NCI-H82 treated with DMSO at 0.1 percent for 48 hours (cell line): ENCODE results near the gene SPIRE1.
"Not testable (repeated sequence)": the region's sequence is repeated elsewhere in the genome, so short reads cannot be mapped to it uniquely, and the experiment has no call there.

Experiments
- DNase-seq: peaks from one replicate; lab custom pipeline; 2025; ENCODE audit not compliant: unreplicated experiment; lab: John Stamatoyannopoulos, UW

Gene SPIRE1

DNA sequence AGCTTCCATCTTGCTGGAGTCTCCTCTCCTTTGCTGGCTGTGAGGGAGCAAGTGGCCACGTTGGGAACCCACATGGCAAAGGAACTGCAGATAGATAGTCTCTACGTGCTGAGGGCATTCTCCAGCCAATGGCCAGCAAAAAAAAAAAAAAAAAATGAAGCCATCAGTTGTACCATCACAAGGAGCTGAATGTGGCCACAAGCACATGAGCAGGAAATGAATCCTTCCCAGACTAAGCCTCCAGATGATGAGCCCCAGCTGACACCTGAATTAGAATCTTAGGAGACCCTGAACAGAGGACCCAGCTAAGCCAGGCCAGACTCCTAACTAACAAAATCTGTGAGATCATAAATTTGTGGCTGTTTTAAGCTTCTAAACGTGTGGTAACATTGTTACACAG is 57.9 kb downstream of the SPIRE1 start:
- DNase-seq = no peak

DNA sequence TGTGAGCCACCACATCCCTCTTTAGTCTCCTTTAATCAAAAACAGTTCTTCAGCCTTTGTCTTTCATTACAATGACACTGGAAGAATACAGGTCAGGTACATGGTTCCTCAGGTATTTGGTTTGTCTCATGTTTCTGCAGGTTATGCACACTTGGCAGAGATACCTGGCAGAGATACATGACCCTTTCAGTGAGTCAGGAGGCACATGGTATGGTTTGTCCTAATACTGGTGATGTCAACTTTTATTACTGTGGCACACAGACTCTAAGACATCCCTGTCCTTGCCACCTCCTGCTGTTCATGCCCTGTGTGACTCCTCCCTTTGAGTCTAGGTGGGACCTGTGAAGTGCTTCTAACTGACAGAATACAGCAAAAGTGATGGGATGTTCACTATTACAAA is 58.4 kb downstream of the SPIRE1 start:
- DNase-seq = no peak

DNA sequence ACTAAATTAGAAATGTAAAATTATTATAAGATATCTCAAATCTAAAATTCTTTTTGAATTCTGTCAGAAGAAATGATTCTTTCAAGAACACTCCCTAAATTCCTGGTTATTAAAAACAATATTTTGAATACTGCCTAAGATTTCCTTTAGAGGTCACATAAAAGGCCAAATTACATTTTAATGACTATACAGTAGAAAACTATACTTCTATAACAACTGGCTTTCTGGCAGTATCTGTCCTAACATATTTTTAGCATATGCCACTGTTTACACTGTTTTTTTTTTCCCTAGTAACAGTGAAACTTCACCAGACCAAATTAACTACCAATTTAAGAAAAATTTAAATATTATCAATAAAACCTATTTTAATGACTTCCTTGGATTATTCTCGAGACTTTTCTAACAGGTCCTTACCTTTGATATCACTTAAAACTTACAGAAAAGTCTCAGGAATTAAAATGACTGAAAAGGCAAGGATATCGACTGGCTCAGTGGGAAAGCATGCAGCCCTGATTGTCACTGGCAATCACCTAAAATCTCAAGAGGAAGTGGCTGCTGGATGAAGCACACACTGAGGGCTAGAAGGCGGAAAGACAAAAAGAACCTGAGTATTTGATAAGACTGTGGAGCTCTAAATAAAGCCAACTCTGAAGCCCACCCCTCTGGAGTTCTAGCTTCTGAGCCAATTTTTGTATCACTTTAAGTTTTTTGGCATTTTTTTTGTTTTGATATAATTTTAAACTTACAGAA is 59.6 kb downstream of the SPIRE1 start:
- no peak for DNase-seq

DNA sequence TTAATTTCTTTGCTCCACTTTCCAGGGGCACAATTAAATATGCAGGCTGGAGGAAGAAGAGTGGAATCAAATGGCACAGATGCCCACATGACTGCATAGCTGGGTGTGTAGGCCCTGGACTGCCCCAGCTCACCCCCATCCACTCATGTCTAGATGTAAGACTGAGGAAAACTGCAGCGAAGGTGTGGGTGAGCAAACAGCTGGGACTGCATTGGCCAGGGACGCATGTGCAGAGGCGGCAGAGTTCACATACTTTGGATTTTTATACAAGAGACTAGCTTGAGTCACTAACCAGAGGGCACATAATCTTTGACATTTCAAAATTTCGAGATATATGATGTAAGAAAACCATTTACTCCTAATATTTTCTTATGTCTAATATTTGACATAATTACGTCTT is 60.1 kb downstream of the SPIRE1 start:
- no peak for DNase-seq

DNA sequence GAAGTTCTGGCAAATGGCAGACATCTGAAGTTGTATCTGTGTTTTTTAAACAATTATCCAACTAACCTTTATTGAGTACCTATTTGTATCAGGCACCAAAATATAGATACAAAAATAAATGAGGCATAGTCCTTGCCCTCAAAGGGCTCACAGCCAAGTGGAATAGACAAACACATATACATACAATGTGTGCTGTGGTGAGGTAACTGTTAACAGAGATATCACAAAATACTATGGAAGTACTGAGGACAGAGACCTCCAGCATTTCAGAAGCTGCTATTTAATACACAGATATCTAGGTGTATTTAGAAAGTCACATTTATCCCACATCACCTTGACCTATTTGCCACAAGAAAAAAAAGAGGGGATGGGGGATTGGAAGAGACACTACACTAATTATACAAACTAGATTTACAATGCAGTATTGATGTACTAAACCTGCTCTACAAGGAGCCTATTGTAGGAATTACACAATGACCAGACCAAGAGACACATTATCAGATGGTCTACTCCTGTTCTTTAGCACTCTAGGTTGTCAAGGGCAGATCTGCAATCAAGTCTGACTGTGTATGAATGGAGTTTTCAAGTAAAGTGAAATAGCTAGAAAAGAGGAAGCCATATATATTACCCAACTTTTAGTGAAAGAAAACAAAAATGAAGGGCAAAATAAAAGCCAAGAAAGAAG is 62.2 kb downstream of the SPIRE1 start:
- DNase-seq = no peak

DNA sequence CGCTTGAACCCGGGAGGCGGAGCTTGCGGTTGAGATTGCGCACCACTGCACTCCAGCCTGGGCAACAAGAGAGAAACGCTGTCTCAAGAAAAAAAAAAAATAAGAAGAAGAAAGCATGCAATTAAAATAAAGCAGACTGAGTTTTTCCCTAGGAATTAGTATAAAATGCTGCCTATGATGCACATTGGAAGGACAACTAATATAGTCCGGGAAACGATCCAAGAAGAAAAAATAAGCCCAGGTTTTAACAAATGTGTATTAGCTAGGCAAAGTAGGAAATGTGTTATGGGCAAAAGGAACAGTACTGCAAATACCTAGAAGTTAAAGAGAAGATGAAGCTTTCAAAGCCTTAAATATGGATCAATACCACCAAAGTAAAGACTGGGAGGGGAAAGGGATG is 64.0 kb downstream of the SPIRE1 start:
- DNase-seq = no peak

DNA sequence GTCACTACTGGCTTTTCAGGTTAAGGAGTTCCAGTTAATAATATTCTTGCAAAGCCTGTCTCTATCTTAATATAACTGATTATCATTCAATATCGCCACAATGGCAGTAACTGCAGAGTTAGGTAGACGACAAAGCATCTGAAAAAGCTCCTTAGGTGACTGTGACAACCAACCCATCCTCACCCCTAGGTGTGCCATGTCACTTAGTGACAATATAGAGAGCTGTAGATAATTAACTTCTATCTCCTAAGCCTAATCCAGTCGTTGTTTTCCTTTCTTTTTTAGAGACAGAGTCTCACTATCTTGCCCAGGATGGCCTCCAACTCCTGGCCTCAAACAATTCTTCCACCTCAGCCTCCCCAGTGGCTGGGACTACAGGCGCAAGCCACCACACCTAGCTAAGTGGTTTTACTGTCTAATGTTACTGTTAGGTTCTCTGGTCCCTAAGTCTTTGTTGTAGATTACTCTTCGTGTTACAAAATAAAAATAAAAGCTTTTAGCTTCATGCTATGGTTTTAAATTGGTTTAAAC is 65.2 kb downstream of the SPIRE1 start:
- DNase-seq = no peak

DNA sequence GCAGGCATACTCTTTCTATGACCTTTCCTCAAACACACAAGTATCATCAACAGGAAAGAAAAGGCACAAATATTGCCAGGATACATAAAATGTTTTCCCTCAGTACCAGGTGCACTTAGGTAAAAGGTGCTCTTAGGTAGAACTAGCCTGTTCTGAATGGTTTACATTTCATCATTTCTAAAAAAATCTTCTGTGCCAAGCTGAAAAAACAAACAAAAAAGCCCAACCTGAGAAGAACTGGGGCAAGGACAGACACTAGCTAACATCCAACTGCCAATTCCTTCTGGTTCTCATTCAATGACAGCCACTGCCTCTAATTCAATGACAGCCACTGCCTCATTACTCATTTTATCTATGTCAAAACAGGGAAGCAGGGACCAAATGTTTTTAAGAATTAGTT is 68.5 kb downstream of the SPIRE1 start:
- no peak for DNase-seq

DNA sequence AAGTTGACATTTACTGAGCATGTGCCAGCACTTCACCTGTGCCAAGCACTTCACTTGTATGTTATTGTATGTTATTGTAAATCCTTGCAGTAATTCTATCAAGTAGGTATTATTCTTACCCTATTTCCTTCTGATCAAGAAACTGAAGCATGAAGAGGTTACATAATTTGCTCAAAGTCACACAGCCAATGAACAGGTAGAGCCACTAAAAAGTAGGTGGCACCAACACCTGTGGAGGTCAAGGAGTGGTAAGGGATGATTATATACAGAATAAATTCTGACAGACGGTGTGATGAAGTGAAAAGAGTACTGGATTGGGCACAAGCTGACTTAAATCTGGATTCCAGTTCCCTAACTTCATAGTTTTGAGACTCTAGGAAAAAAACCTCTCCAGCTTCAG is 71.0 kb downstream of the SPIRE1 start:
- DNase-seq = no peak

DNA sequence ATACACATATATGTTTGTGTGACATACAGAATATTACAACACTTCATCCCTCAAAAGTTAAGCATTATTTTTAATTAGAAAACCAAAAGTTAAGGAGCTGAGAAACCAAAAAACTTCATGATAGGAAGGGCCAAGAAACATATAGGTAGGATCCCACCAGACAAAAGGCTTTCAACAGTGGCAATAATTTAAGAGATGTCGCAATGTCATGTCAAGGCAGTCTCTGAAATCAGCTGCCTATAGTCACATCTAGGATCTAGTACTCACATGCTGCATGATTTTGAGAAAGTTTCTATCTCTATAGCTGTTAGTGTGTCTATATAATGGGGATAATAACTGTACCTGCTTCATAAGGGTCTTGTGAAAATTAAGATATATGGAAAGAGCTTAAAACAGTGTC is 72.7 kb downstream of the SPIRE1 start:
- DNase-seq = no peak

DNA sequence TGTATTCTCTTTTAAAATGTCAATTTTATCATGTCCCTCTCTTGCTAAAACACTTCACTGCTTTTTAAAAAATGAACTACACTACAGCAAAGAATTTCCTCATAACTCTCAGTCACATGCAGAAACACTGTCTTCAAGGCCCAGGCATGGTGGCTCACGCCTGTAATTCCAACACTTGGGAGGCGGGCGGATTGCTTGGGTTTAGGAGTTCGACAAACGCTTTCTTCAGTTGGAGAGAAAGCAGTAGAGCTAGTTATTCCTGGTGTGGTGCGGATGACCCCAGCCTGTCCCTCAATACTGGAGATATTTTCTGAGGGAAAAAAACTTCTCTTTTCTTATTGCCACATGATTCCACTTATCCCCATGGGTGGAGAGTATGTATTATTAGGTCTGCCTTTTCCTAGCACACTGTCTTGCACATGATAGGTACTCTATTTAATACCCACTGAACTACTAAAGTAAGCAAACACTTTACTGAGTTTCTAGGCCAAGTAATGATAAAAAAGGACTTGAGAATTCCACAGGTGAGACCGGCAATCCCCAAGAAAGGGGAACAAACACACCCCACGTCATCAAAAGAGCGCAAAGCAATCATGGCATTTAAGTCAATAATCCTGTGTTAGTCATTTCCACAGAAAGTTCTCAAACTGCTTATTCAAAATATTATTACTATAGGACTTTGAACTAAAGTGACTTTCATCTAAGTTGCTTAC is 77.1 kb downstream of the SPIRE1 start:
- DNase-seq = no peak

DNA sequence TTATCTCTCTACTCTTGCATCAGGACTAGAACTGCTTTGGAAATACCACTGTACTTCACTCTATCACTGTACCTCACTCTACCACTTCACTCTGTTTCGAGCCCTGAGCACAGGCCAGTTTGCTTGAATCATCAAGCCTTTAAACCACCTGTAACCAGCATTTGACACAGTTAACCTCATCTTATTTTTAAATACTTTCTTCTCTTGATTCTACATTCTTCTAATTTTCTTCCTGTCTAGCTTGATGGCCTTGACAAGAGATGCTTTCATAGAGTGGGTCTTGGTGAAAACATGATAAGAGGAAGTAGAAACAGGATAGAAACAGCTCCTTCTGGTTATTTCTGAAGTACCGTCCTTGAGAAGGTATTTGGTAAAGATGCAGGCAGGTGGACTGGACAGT is 78.1 kb downstream of the SPIRE1 start:
- DNase-seq = no peak

DNA sequence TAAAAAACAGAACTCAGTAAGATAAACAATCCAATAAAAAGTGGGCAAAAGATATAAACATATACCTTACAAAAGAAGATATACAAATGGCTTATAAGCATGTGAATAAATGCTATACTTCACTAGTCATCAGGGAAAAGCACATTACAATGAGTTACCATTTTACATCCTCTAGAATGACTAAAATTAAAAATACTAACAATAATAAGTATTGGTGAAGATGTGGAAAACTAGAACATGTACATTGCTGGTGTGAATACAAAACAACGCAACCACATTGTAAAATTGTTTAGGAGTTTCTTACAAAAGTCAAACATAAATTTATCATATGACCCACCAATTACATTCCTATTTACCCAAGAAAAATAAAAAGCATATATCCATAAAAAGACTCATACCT is 80.1 kb downstream of the SPIRE1 start:
- no peak for DNase-seq

DNA sequence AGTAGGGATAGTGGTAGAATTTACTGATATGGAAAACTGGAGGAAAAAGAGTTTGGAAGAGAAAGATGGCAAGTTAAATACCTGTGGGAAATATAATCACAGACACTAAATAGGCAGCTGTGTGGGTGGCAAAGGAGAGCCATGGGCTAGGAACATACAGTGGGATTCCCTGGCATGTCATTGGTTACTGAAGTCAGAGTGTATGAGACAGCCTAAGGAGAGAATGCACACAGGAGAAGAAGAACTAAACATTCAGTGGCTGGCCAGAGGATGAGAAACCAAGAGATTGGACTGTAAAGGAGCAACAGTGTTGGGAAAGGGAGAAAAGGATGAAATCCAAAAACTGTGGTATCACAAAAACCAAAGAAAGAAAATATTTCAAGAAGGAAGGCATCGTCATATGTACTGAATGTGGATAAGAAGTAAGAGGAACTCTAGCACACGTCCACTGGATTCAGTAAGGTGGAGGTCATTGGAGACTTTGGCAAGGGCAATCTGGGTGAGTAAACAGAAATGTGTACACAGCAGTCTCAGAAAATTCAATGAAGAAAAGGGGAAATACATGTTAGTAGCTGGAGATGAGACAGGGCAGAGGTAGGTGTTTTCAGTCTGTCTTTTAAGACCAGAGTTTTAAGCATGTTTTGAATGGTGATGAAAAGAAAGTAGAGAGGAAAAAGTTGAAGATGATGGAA is 83.3 kb downstream of the SPIRE1 start:
- DNase-seq = no peak

DNA sequence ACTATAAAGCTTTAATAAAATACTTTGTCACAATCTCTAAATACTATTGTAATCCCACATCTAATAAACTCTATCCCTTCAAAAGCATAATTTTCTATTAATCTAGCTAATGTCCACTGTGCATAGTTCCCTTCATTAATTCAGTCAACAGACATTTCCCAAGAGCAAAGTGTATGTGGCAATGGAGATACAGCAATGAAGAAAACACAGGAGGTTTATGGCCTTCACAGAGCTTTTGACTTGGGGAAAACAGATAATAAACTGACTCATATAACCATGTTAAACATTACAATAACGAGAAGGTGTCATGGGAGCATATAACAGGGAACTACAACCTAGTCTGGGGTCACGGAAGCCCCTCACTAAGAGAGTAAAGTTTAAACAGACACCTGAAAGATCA is 86.3 kb downstream of the SPIRE1 start:
- no peak for DNase-seq

DNA sequence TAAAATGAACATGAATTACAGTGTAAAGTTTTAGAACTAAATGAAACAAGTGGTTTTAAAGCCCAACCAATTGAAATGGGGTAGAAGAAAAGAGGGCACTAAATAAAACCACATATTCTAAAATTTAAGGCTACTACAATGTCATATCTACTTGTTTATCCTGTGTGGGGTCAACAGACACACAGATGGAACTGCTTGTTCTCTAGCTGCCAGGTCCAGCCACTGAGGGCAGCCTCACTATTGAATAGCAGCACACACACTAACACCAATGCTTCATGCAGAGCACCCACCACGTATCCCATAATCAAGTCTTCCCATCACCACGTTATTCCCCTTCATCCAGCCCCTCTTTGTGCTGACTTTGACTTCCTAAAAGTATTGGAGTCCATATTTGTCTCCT is 88.1 kb downstream of the SPIRE1 start:
- DNase-seq = no peak

DNA sequence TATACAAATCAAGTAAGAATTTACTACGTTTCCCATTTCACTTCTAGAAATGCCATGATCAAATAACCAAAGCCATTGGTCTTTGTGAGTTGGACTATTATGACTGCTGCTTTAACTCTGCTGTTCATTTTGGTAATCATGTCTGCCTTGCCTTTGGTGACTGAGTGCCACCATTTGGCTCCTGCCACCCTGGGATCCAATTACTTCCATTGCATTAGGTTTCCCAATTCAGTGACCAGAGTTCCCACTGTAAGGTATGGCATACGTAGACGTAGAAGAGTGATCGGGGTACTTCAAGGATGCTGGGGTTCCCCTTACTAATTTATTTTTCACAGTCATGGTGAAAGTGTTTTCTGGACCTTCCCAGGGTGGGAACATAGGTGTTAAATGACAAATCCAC is 90.1 kb downstream of the SPIRE1 start:
- no peak for DNase-seq

DNA sequence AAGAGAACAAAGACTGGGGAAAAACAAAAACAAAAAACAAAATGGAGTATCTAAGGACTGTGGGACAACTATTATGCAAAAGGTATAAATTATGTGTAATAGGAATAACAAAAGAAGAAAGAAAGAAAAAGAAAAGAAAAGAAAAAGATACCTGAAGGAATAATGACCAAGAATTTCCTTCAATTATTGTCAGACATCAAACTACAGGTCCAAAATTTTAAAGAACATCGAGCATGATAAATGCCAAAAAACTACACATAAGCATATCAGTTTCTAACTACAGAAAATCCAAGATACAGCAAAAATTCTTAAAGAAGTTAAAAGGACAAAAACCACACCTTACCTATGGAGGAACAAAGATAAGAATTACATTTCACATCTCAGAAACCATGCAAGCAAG is 93.0 kb downstream of the SPIRE1 start:
- no peak for DNase-seq

DNA sequence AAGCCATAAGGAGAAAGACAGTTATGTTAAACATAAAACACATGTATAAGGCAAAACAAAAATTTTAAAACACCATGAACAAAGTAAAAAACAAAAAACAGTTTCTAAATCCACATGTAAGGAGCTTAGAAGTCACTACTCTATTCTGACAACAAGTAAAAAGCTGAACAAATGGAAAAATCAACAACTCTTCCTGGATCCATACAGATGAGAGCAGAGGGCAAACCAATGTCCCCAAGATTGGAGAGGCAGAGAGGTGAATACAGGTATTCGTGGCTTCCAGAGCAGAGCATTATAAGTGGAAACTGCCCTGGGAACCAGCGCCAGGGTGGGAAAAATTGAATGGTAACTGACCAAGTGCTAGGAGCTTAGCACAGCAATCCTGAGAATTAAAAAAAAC is 93.5 kb downstream of the SPIRE1 start:
- no peak for DNase-seq

DNA sequence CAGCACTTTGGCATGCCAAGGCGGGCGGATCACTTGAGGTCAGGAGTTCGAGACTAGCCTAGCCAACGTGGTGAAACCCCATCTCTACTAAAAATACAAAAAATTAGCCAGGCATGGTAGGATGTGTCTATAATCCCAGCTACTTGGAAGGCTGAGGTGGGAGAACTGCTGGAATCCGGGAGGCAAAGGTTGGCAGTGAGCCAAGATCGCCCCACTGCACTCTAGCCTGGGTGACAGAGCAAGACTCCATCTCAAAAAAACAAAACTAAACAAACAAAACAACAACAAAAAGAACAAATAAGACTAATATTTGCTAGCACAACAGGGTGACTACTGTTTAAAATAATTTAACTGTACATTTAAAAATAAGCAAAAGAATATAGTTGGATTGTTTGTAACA is 97.3 kb downstream of the SPIRE1 start:
- not testable (repeated sequence) for DNase-seq

DNA sequence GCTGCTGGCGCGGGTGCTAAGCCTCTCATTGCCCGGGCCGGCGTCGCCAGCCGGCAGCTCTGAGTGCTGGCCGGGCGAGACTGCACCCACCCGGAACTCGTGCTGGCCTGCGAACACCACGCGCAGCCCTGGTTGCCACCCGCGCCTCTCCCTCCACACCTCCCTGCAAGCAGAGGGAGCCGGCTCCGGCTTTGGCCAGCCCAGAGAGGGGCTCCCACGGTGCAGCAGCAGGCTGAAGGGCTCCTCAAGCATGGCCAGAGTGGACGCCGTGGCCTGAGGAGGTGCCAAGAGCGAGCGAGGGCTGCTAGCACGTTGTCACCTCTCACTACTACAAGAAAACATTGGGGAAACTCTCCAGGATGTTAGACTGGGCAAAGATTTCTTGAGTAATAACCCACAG is 98.6 kb downstream of the SPIRE1 start:
- no peak for DNase-seq
